Vagina (tissue), 2 donors: ENCODE data around the gene FASTKD1. TPM values are rescaled to one million over a fixed set of nuclear protein-coding genes. Genes with fewer than 3 reads are reported as not detected.
A peak's percentile ranks its signal among the peaks of the same experiment; 100 is the strongest.
"Not testable (repeated sequence)": the region's sequence is repeated elsewhere in the genome, so short reads cannot be mapped to it uniquely, and the experiment has no call there.

Experiments
- DNase-seq, 2 donors: peaks; one replicate each; pipeline ENCODE4 v3.0.0-alpha.2; 2017; ENCODE audit errors: extremely low spot score in 2 of 2
- H3K27ac ChIP-seq: fragments of 200-600 bp; sonication (generic); one replicate; pipeline ENCODE4 v1.5.1; 2019
- H3K27me3 ChIP-seq: fragments of 200-600 bp; sonication (generic); one replicate; pipeline ENCODE4 v1.5.1; 2019
- H3K36me3 ChIP-seq, 2 donors: fragments of 200-600 bp; sonication (generic); one replicate each; pipeline ENCODE4 v1.5.1; 2017 to 2019
- H3K4me1 ChIP-seq: fragments of 200-600 bp; sonication (generic); one replicate; pipeline ENCODE4 v1.5.1; 2019
- H3K4me3 ChIP-seq, 2 donors: fragments of 200-600 bp; sonication (generic); 1 replicate in 1 of 2; 2 replicates in 1 of 2; pipeline ENCODE4 v1.5.1; 2016 to 2019
- H3K9me3 ChIP-seq: fragments of 200-600 bp; sonication (generic); one replicate; pipeline ENCODE4 v1.5.1; 2019
- CTCF ChIP-seq, 3 experiments: fragments of 450-650 bp in 2 of 3; fragments of 200-600 bp in 1 of 3; sonication (generic) in 1 of 3; IDR thresholded peaks; one replicate each; pipeline ENCODE4 v1.5.1; 2017 to 2019; ENCODE audit warnings: antibody characterized with exemption in 3 of 3, mild to moderate bottlenecking in 2 of 3, moderate library complexity in 2 of 3
- POLR2A ChIP-seq, 2 donors: fragments of 450-650 bp; IDR thresholded peaks; one replicate each; pipeline ENCODE4 v1.6.1; 2017; ENCODE audit warnings: antibody characterized with exemption in 2 of 2, mild to moderate bottlenecking in 2 of 2, moderate library complexity in 2 of 2
- POLR2AphosphoS5 ChIP-seq, 2 donors: sonication (generic); formaldehyde crosslinking; IDR thresholded peaks; one replicate each; pipeline ENCODE4 v1.9.0; 2017; ENCODE audit warnings: antibody characterized with exemption in 2 of 2, mild to moderate bottlenecking in 2 of 2, low read depth in 1 of 2; ENCODE audit not compliant: insufficient read depth in 1 of 2
- intact Hi-C: fragments of 100-400 bp; cut with DNase I; formaldehyde crosslinking; loops from one replicate; pipeline ENCODE4 v1.15.1; 2023
- total RNA-seq: library from RNA; depleted of rRNA; stranded (reverse); fragments of >200 nt; gene quantifications from one replicate; pipeline ENCODE4 v1.2.3, GENCODE V29; 2016

FASTKD1 gene
- total RNA-seq, 1 donor from 2014 or later, result 17.7 TPM

GRCh38 chr2:169585673-169586072 is 12.0 kb upstream of the FASTKD1 start:
- intact Hi-C loops, result no loop called here
- H3K27ac ChIP-seq, result peak overlapping the region; percentile 100
- DNase-seq, result no peak

GRCh38 chr2:169584005-169584877 is 10.6 kb upstream of the FASTKD1 start, which contains the start of gene PPIG:
Gene PPIG, plus strand, starts transcription at chr2:169584351. Its CDS starts 19,691 bp downstream, at chr2:169604042.
- intact Hi-C loops, result no loop called here
- peak within 1 kb of the TSS; percentile 94 to 95 for H3K4me3 ChIP-seq
- DNase-seq, result peak in 1 of 2 donors; percentile 88
- no peaks in the 10 kb centered on the region for H3K27me3 ChIP-seq
- H3K4me1 ChIP-seq, result peaks cover 25% of the 10 kb centered on the region
- no peaks in the 10 kb centered on the region for H3K9me3 ChIP-seq
- no peaks in the 10 kb centered on the region for H3K36me3 ChIP-seq
- peak within 1 kb of the TSS; percentile 100 for H3K27ac ChIP-seq
- peak; percentile 89 to 92 for TF ChIP-seq POLR2AphosphoS5 (IDR thresholded peaks at IDR 0.05; ENCODE audit: insufficient read depth in 1 of 2, low read depth in 1 of 2)
- TF ChIP-seq POLR2A (IDR thresholded peaks at IDR 0.05), result no peak
- TF ChIP-seq CTCF (IDR thresholded peaks at IDR 0.05), result no peak

More at GRCh38 chr2:169585673-169586072, 12.0 kb upstream of the FASTKD1 start:
- peak overlapping the region; percentile 94 to 95 for H3K4me3 ChIP-seq
- no peaks in the 10 kb centered on the region for H3K27me3 ChIP-seq
- no peak for TF ChIP-seq CTCF (IDR thresholded peaks at IDR 0.05)
- TF ChIP-seq POLR2AphosphoS5 (IDR thresholded peaks at IDR 0.05; ENCODE audit: insufficient read depth in 1 of 2, low read depth in 1 of 2), result no peak
- no peak for TF ChIP-seq POLR2A (IDR thresholded peaks at IDR 0.05)
- H3K36me3 ChIP-seq, result no peaks in the 10 kb centered on the region
- H3K9me3 ChIP-seq, result no peaks in the 10 kb centered on the region
- H3K4me1 ChIP-seq, result peaks cover 25% of the 10 kb centered on the region

GRCh38 chr2:169583518-169583917 is 9.9 kb upstream of the FASTKD1 start:
- intact Hi-C loops, result no loop called here
- no peaks in the 10 kb centered on the region for H3K36me3 ChIP-seq
- TF ChIP-seq CTCF (IDR thresholded peaks at IDR 0.05) (no peak), POLR2A (IDR thresholded peaks at IDR 0.05) (no peak), POLR2AphosphoS5 (IDR thresholded peaks at IDR 0.05; ENCODE audit: insufficient read depth in 1 of 2, low read depth in 1 of 2) (no peak)
- peaks cover 25% of the 10 kb centered on the region for H3K4me1 ChIP-seq
- no peaks in the 10 kb centered on the region for H3K27me3 ChIP-seq
- peak overlapping the region; percentile 100 for H3K27ac ChIP-seq
- peak overlapping the region; percentile 94 to 95 for H3K4me3 ChIP-seq
- H3K9me3 ChIP-seq, result no peaks in the 10 kb centered on the region
- no peak for DNase-seq

- H3K36me3 ChIP-seq, intact Hi-C loops, H3K27ac ChIP-seq, H3K9me3 ChIP-seq, DNase-seq, H3K27me3 ChIP-seq, H3K4me3 ChIP-seq: not testable (repeated sequence)
- H3K4me1 ChIP-seq, result peaks cover 23% of the 10 kb centered on the region
These were observed 9.0 kb upstream of the FASTKD1 start for GRCh38 chr2:169582552-169583266.

GRCh38 chr2:169579044-169579443 is 5.4 kb upstream of the FASTKD1 start:
- DNase-seq, result no peak
- TF ChIP-seq POLR2AphosphoS5 (IDR thresholded peaks at IDR 0.05; ENCODE audit: insufficient read depth in 1 of 2, low read depth in 1 of 2), result no peak
- TF ChIP-seq POLR2A (IDR thresholded peaks at IDR 0.05), result no peak
- TF ChIP-seq CTCF (IDR thresholded peaks at IDR 0.05), result no peak
- Histone ChIP-seq H3K4me1 (no peaks in the 10 kb centered on the region), H3K4me3 (no peak overlapping the region), H3K36me3 (no peaks in the 10 kb centered on the region), H3K27ac (no peak overlapping the region), H3K9me3 (no peaks in the 10 kb centered on the region), H3K27me3 (no peaks in the 10 kb centered on the region)
- intact Hi-C loops, result no loop called here

- H3K27me3 ChIP-seq, H3K27ac ChIP-seq, DNase-seq, H3K36me3 ChIP-seq, intact Hi-C loops, H3K9me3 ChIP-seq, H3K4me3 ChIP-seq: not testable (repeated sequence)
- H3K4me1 ChIP-seq, result peaks cover 16% of the 10 kb centered on the region
These were observed 1.6 kb upstream of the FASTKD1 start for GRCh38 chr2:169575264-169575663.

- H3K27ac ChIP-seq, intact Hi-C loops, H3K9me3 ChIP-seq, H3K4me3 ChIP-seq, DNase-seq, H3K36me3 ChIP-seq, H3K27me3 ChIP-seq: not testable (repeated sequence)
- peaks cover 16% of the 10 kb centered on the region for H3K4me1 ChIP-seq
These were observed 874 bp upstream of the FASTKD1 start for GRCh38 chr2:169574539-169574938.
